GM21515 (cell line): ENCODE data around the gene CGN.
"Not testable (repeated sequence)": the region's sequence is repeated elsewhere in the genome, so short reads cannot be mapped to it uniquely, and the experiment has no call there.

ENCODE experiments used
- ATAC-seq: cut with Tn5 transposase; IDR thresholded peaks from one replicate; pipeline ENCODE4 v1.9.1; 2021; ENCODE audit not compliant: unreplicated experiment

CGN gene

DNA sequence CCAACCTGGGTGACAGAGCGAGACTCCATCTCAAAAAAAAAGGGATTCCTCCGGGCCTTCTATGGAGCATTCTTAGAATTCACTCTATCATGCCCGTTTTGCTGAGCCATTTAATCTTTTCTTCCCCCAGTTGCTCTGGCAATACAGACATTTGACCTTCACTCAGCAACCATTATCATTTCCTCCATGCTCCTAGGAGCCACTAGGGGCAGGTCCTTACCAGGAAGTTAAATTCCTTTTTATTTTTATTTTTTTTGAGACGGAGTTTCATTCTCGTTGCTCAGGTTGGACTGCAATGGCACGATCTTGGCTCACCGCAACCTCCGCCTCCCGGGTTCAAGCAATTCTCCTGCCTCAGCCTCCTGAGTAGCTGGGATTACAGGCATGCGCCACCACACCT is 9.7 kb upstream of the CGN start:
- ATAC-seq = no peak

DNA sequence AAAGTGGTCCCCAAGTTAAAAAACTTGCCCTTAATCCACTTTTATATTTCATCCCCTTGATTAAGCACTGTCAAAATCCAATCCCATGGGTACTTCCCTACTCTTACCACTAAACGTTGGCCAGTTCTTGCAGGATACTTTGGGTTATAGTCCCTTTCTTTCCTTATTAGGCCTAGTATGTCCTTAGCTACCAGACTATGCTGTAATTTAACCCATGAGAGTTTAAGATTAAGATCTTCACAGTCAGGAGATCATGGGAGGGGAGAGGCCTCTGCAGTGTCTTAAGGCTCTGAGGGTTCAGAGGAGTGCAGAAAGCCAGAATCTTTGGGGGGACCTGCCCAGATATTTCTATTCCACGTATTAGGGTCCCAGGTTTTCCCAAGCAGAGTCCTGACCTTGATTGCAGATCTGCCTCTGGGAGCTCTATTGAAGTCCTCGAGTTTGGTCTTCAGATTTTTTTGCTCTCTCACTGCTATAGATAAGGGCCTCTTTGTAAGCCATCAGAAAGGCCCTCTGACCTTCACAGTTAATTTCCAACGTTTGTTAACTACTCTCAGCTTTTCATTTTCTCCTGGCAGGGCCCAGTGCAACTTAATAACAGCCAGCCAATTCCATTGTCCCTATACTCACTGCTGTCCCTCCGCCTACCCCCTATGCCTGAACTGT is 9.0 kb upstream of the CGN start:
- ATAC-seq = no peak

DNA sequence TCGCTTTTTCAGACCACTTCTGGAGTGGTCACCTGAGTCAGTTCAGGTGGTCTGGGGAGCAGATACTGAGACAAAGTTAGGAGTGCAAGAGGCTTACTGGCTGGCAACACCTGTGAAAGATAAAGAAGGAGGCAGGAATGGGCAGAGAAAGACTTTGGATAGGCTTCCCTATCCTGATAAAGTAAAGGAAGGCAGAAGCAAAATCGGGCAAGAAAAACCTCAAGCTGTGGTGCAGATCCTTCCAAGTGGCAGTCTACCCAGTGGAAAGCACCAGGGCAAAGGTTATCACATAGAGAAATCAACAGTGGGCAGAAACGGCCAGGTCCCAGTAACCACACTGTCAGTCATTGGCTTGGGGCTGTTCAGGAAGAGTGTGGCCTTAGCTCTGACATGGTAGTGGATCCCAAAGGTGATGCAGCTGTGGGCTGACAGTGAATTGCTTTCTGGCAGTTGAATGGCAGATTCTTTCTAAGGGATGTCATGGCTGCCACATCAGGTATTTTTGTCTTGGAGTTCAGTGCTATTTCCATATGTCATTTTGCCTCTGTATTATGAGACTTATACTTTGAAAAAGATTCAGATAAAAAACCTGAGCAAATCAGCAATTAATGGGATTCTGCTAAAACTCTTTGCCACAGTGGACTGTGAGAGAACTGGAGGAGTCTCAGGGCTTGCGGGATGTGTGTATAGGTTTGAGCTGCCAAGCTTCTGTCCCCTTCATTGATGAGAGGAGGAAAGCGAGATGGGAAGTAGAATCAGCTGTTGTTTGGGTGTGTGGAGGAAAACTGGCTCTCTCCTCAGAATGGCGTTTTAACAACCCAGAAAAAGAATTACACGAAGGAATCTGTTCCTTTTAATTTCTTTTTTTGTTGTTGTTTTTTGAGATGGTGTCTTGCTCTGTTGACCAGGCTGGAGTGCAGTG is 8.1 kb upstream of the CGN start:
- ATAC-seq = no peak

DNA sequence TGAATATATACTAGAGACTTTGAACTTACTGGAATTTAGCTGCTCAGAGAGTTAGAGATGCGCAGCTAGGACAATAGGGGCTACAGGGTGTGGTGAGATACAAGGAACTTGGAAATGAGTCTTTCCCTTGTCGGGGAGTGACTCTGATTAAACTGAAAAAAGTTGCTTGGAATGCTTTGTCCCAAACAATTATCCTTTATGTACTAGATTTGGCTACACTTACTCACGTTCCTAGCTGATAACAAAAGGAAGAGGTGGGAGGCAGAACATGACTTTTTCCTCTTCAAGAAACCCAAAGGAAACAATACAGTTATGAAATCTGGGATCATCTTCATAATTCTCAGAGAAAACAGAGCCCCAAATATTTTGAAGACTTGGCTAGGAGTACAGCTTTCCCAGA is 6.9 kb upstream of the CGN start:
- ATAC-seq = no peak

DNA sequence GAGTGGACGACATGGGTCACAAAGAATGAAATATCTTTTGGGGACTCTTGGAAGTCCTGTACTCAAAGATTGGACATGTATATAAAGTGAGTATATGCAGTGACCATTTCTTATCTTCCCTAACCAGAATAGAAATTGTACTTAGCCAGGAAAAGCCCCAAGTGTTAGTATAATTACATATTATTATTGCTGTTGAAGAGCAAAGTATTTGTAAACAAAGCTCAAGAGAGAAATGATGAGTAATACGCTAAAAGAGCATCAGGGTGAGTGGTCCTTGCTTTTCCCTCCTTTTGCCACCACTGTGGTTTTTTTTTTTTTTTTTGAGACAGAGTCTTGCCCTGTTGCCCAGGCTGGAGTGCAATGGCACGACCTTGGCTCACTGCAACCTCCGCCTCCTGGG is 6.4 kb upstream of the CGN start:
- ATAC-seq = no peak

DNA sequence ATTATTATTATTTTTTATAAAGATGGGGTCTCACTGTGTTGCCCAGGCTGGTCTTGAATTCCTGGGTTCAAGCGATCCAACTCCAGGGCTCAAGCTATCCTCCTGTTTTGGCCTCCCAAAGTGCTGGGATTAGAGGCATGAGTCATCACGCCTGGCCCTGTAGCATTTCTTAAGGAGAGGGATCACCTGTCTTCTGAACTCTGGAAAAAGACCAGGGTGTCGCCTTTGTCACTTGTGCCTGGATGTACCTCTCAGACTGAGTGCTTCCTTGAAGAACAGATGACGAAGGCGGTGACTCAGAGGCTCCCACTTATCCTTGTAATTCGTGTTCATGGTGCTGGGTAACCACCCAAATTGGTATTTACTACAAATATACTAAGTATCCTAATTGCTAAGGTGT is 2.4 kb upstream of the CGN start:
- ATAC-seq = no peak

DNA sequence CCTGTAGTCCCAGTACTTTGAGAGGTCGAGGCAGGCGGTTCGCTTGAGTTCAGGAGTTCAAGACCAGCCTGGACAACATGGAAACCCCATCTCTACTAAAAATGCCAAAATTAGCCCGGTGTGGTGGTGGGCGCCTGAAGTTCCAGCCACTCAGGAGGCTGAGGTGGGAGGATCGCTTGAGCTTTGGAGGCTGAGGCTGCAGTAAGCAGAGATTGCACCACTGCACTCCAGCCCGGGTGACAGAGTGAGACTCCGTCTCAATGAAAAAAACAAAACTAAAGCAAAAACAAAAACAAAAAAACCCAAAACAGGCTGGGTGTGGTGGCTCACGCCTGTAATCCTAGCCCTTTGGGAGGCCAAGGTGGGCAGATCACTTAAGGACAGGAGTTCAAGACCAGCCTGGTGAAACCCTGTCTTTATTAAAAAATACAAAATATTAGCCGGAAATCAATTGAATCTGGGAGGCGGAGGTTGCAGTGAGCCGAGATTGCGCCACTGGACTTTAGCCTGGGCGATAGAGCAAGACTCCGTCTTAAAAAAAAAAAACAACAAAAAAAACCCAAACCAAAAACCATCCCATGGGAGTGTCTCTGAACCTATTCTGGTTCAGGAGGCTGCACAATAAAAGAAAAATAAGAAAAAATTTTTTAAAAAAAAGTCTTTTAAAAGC is 1.7 kb upstream of the CGN start:
- ATAC-seq = no peak

DNA sequence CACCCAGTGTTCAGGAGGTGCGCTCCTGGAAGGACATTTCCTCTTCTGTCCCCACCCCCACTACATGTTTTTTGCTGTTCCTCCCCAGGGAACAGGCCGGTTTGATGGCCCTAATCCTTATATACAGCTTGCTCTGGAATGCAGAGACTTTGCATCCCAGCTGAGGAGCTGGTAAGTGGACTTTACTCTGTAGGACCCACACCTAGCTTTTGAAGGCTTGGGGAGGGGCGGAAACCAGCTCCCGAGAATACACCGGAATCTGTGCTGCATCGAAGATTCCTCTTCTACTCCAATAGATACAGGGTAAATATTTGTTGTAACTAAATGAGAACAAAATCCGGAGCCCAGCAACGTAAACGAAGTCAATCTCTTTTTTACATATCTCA is 1.2 kb upstream of the CGN start:
- no peak for ATAC-seq

DNA sequence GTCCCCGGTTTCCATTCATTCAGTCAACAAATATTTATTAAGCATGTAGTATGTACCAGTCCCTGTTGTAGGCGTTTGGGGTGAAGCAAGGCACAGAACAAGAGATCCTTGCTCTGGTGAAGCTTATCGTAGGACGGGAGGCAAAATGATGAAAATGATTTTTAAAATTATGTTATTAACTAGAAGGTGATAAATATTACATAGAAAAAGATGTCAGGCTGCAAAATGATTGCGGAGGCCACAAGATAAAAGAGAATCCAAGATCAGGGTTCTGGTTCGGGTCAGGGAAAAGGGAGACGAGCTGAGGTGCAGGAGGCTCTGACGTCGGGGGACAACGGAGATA is 602 bp upstream of the CGN start:
- no peak for ATAC-seq

DNA sequence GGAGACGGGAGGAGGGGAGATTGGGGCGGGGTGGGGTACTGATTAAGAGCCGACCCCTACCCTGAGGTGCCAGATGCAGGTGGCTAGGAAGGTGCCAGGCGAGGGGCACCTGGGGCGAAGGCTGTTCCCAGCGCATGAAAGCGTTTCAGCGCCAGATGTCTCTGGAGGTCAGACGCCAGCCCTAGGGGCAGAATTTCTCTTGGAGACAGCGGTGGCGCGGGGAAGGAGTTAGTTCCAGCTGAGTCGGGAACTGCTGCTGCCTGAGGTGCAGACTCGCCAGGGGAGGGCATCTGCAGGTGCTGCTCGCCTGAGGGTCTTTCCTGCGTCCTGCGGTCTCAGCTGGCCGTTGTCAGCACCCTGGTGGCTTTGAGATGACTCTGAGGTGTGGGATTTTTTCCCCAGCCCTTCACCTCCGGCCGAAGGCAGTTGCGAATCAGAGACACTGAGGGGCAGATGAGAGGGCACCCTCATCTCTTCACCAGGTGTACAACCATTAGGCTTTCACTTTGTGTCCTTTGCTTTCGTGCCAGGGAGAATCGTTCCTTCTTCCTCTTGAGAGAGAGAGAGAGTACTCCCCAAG is 539 bp downstream of the CGN start:
- ATAC-seq = peak; percentile 11

DNA sequence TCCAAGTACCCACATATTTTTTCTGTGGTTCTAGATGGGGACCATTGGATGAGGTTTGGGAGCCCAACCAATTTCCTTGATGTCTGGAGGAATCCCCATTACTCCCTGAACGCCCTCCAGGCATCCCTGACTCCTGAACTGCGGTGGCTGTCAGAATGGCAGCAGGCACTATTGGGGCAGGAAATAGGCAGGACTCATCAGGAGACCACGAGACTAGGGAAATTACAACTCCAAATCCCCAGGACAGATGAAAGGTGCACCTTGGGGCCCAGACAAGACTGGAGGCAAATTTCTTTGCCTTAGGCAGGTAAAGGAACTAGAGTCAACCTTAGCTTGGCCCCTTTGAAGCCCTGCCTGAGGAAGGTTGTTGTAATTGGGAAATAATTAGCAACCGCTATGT is 1.1 kb downstream of the CGN start:
- ATAC-seq = no peak

DNA sequence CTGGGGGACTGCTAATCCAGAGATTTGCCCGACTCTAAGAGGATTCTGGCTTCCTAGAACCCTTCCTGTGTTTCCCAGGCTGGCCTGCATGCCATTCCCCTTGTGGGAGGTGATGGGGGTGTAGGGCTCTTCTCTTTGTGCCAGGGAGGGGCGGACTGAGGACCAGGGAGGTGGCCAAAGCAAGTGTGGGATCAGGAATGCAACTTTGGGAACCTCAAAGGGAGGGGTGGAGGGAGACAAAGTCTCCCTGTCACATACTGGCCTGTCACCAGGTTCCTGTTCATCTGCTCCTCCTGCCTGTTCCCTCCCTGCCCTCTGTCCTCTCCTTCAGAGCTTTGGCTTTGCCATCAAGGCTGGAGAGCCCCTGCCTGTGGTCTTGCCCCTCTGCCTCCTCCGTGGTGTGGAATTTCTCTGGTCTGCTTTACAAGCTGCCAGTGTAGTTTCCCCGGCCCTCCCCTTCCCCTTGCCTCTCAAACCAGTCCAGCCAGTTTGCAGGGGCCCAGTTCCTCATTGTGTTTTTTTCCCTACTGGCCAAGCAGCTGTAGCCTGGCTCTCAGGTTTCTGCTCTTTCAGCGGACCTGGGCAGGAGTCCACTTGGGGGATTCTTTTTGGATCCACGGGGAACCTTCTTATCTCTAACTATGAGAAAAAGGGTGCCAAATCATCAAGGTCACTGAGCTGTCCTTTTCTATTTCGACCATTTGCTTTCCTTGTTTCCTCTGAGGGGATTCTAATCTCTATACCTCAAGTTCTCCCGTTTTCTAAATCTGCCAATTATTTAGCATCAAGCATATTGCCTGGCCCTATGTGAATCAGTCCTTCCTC is 1.8 kb downstream of the CGN start:
- ATAC-seq = no peak

DNA sequence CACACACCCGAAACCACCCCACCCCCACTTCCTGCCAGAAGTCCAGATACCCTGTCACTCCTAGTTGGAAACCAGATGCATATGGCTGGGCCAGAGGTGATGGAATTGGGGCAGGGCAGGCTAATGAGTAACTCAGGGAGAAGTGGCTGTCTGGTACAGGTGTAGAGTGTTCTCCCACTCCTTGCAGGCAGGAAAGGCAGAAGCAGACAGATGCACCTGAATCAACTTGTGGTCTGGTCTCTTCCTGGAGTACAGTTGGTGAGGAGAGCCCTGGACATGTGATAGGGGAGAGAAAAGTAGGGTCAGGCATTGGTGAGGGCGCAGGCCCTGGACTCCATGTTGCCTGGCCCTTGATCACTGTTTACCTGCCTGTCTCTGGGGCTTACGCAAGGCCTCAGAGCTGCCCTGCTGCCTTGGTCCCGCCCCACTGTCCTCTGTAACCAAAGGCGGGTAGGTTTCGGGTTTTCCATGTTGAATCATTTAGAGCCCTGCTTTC is 2.5 kb downstream of the CGN start:
- ATAC-seq = no peak

DNA sequence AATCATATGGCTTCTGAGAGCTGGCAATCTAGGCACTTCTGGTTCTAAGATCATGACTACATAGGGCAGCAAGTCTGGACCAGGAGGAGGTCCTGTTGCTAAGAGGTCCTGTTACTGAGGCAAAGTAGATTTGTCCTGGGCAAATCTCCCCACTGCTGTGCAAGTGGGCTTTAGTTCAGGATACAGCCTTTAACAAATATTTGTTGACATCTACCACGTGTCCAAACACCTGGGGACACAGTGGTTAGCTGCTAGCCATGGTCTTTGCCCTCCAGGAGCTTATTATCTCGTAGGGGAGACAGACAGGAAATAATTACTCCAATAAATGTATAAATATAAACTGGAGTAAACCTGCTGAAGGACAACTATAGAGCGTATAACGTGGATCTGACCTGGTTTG is 3.2 kb downstream of the CGN start:
- ATAC-seq = no peak

DNA sequence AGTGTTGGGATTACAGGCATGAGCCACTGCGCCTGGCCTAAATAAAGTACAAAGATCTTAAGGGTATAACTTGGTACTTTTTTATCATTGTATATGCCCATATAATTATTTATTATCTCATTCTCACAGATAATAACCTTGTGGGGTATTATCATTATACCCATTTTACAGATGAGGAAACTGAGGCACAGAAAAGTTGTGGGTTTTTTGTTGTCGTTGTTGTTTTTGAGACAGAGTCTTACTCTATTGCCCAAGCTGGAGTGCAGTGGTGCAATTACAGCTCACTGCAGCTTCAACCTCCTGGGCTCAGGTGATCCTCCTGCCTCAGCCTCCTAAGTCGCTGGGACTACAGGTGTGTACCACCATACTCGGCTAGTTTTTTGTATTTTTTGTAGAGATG is 4.1 kb downstream of the CGN start:
- no peak for ATAC-seq

DNA sequence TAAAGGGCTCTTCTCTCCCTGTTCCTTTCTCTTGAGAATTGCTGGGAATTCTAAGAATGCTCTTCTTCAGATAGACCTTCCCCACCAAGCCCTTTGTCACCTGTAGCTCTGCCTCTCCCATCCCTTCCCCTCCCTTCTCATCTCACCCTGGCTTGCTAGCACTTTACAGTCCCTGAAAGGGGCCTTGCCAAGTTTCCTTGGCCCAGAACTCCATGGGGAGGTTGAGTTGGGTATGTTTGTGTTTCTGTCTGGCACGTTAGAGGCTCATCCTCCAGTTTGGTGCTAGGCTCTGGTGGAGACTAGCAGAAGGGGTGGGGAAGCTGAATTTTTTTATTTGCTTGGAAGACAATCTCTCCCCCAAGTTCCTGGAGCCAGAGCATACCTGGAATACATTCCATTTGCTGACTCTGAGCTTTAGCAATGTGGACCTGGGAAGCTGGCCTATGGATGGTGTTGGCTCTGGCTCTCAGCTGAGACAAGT is 4.9 kb downstream of the CGN start:
- no peak for ATAC-seq

DNA sequence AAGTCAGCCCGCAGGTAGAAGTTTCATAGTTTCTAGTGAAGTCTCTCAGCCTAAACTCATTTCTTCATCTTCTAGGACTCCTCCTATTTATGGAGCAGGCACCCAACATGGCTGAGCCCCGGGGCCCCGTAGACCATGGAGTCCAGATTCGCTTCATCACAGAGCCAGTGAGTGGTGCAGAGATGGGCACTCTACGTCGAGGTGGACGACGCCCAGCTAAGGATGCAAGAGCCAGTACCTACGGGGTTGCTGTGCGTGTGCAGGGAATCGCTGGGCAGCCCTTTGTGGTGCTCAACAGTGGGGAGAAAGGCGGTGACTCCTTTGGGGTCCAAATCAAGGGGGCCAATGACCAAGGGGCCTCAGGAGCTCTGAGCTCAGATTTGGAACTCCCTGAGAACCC is 7.2 kb downstream of the CGN start:
- ATAC-seq = no peak

DNA sequence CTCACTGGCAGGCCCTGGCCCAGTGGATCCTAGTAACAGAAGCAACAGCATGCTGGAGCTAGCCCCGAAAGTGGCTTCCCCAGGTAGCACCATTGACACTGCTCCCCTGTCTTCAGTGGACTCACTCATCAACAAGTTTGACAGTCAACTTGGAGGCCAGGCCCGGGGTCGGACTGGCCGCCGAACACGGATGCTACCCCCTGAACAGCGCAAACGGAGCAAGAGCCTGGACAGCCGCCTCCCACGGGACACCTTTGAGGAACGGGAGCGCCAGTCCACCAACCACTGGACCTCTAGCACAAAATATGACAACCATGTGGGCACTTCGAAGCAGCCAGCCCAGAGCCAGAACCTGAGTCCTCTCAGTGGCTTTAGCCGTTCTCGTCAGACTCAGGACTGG is 7.7 kb downstream of the CGN start:
- ATAC-seq = no peak

DNA sequence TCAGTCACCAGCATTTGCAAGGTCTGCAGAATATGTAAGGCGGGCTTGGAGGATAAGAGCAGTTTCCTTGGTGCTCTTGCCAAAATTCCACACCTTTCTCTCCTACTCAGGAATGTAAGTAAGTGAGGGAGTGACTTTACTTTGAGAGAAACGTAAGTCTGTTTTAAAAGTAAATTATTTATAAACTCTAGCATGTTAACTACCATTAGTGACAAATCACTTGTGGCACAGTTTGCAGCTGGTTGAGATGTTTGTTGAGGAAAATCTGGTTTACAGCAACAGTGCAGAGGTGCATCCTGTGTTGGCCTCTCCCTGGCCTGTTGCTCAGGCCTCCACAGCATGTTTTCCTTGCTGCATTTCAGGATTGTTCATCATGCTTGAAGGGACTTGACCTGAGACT is 8.5 kb downstream of the CGN start:
- no peak for ATAC-seq

DNA sequence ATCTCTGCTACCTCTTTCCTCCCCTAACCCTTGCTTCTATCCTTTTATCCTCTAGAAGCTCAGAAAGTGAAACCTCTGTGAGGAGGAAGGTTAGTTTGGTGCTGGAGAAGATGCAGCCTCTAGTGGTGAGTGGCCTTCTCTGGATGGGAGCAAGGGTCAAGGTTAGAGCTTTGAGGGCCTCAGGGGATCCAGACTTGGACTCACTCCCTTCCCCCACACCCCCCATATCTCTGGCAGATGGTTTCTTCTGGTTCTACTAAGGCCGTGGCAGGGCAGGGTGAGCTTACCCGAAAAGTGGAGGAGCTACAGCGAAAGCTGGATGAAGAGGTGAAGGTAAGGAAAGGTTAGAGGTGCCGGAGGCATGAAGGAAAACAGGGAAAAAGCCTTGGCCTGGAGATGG is 9.2 kb downstream of the CGN start:
- ATAC-seq = no peak

DNA sequence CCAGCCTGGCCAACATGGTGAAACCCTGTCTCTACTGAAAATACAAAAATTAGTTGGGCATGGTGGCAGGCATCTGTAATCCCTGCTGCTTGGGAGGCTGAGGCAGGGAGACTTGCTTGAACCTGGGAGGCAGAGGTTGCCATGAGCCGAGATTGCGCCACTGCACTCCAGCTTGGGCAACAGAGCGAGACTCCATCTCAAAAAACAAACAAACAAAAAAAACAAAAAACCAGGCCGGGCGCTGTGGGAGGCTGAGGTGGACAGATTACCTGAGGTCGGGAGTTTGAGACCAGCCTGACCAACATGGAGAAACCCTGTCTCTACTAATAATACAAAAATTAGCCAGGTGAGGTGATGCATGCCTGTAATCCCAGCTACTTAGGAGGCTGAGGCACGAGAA is 11.2 kb downstream of the CGN start:
- not testable (repeated sequence) for ATAC-seq
